ENCODE results near the gene DIP2C.

DIP2C gene

DNA sequence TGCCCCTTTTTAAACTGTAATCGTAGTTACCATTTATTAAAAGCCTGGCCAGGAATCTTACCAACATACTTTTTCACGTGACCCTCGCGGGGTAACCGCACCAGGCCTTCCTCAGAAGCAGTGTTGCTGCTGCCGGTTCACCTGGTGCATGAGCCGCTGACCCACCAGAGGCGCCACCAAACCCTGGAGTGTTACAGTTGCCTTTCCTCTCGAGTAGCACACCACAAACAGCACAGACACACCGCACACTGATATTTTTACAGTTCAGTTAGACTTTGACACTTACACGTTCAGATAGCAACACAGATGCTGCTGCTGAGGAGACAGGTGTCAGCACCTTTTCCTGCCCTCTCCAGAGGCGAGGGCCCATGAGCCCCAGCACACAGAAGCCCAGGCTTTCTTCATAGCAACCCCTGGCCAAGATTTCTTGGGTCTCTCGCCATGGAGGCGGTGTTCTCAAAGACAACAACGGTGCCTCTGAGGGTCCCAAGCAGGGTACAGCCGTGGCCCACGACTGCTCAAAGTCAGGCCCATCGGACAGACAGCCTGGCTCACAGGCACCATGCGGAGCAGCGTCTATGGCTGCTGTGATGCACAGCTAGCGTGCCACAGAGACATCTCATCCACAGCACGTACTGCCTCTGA, 123.1 kb downstream of the DIP2C start:
- no peak for DNase-seq

- no peak for DNase-seq
These were observed 123.8 kb downstream of the DIP2C start for GRCh38 chr10:565676-566075.

DNA sequence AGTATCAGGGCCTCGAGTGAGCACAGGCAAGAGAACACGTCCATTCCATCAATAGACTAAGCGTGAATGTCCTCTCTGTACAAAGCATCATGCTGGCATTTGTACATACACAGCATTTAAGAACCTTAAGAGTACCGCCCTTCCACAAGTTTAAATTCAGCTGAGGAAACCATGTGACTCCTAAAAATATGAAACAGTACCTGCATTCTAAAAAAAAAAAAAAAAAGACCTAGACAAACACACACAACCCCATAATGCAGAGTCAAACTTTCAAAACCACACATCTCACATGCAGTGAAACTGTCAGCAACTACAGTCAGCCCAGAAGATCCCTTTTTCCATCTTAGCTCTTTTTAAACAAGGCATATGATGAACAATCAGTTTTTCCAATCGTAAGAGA, 124.3 kb downstream of the DIP2C start:
- DNase-seq = no peak

GRCh38 chr10:563827-564226, 125.6 kb downstream of the DIP2C start:
- DNase-seq = no peak

DNA sequence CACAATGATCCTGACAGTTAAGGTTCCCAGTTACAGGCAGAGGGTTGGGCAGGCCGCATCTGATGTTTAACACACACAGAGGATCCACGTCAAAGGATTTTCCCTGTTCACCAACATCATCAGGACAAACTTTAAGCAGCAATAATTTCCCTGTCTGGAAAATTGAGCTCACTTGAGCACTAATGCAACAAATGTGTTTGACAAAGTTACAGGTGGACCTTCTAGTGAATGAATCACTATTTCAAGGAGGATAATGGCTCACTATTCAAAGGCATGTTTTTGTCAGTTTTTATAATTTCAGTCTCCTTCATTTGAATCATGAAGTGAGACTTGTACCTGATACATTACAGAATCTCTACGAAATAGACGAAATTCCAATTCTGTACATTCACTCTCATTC, 127.3 kb downstream of the DIP2C start:
- no peak for DNase-seq

DNA sequence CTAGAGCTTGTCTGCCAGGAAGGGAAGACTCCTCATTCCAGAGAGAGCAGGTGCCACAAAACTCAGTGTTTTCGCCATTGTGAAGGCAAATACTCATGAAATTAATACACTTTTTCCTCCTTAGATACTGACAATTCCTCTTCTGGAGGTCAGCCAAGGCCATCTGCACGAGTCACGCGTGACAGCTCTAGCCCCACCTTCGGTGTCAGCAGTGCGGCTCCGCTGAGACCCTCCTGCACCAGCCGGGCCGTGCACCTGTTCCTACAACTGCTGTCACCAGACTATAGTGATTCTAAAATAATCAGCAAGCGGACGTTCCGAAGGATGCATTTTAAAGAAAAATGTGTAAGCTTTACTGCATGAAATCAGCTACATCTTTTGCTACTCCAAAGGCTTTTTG, 127.7 kb downstream of the DIP2C start:
- DNase-seq = no peak

DNA sequence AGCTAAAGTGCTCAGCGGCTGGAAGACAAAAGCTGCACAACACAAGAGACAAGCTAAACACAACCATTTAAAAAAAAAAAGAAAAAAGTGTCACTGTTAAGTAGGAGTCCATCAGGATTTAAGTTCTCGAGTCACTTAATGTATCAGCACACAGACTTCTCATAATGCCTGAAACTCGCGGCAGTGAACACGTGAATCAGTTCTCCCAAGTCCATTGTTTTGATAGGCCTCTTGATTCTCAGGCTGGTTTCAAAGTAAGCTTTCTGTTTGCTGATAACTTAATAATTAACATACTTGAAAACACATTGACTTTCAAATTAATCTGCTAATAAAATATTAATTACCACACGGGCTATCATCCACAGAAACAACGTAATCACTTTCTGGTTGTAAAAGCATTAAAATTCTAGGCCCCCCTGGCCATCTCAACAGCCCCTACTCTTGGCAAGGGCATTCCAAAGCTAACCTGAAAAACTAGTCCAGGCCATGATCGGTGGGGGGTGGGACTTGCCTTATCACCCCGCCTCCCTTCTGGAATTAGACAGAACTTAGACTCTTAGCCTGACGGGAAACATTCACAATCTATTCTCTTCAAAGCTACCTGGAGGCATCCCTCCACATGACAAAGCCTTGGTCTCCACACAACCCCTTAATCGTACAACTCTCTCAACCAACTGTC, 129.0 kb downstream of the DIP2C start:
- DNase-seq = no peak

GRCh38 chr10:559767-560047, 129.8 kb downstream of the DIP2C start:
- no peak for DNase-seq

DNA sequence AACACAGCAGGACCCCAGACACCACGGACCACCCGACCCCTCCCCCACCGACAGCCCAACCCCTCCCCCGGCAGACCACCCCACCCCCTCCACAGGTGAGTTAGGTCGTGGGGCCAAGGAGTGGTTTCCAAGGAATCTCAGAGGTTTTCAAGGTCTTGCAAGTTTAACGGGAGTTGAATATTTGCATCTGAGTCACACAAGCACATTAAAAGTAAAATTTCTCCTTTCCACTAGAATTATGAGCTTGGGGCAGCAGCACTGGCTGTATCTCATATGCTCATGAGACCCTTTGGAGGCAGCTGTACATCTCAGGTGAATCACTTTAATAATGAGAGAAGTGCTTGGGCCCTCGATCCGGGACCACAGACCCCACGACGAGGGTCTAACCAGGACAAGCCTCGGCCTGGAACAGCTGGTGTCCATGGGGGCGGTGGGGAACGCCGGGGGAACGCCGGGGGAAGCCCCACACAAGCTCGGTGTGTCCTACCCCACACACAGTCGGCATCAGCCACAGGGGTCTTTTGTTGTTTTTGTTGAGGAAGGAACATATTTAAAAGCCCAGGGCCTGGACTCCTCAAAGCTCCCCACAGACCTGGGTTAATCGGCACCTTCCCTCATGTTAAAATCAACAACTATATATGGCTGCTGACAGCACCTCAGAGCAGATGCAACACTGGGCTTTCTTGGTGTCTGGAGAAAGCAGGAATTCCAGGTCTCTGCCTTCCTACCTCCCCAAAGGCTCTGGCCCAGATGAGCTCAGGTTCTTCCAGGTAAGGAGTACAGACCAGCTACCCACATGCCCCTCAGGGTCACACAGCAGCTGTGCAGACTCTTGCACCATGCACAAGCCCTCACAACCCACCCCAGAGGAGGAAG, 130.3 kb downstream of the DIP2C start:
- DNase-seq = no peak

DNA sequence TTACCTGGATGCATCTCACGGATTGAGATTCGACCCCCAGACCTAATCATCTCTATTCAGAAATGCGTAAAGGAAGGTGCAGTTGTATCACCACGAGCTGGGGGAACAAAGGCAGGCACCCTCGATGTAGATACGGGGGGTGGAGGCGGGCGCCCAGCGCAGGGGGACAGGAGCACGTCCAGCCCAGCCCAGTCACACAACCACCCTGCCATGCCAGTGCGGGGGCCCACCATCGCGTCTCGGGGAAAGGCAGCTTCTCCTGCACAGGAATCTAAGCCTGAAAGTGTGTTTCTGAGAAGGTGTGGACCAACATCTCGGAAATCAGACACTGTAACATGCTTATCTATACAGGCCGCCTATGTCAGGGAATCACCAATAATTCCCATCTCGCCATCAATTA, 131.1 kb downstream of the DIP2C start:
- no peak for DNase-seq

- no peak for DNase-seq
These were observed 131.6 kb downstream of the DIP2C start for GRCh38 chr10:557792-558328.

GRCh38 chr10:556971-557637, 132.4 kb downstream of the DIP2C start:
- DNase-seq = no peak

DNA sequence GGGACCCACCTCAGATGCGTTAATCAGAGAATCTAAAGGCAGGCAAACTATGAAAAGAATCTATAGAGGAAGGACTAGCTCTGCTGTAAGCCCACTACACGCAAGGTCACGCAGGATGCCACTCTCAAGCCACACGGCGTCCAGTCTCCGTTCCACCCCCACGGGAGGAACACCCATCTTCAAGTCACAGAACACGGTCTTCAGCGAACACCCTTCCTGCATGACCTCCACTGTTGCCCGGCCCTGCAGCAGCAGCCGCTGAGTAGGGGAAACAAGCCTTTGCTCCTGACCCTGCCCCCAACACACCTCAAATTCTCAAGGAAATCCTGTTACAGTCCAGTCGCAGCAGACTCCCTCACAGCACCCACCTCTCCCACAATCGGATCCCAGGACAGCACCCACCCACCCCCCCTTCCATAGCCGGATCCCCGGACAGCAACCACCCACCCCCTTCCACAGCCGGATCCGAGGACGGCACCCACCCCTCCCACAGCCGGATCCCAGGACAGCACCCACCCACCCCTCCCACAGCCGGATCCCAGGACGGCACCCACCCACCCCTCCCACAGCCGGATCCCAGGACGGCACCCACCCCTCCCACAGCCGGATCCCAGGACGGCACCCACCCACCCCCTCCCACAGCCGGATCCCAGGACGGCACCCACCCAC, 133.7 kb downstream of the DIP2C start:
- DNase-seq = no peak

DNA sequence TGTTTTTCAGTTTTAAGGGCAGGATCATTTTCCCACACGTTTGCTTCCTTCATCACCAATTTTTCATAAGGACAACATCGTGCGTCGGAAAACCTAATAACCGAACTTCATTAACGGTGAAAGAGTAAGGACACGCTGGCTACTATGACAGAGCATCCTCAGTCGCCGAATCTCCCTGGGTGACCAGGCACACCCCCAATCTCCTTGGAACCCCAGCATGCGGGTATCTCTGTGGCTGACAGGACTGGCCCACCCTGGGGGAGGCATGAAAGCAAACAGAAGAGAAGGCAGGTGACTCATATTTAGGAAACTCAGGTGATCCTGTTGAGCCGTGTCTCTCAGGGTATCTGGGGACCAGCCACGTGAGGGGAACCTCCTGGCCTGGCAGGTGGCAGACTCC, 134.2 kb downstream of the DIP2C start:
- DNase-seq = no peak

- no peak for DNase-seq
These were observed 135.2 kb downstream of the DIP2C start for GRCh38 chr10:554182-554848.

GRCh38 chr10:553233-553632, 136.2 kb downstream of the DIP2C start:
- DNase-seq = no peak

DNA sequence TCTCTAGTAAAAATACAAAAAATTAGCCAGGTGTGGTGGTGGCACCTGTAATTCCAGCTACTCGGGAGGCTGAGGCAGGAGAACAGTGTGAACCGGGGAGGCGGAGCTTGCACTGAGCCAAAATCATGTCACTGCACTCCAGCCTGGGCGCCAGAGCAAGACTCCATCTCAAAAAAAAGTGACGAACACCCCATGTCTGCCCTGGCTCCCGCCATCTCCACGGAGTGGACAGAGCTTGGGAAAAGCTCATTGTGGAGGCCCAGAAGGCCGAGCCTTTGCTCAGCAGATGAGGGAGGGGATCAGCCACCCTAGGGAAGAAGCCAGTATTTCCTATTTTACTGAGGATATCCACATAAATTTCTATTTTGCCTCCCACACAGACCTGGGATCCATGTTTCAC, 136.8 kb downstream of the DIP2C start:
- no peak for DNase-seq

- no peak for DNase-seq
These were observed 137.9 kb downstream of the DIP2C start for GRCh38 chr10:551373-552252.

DNA sequence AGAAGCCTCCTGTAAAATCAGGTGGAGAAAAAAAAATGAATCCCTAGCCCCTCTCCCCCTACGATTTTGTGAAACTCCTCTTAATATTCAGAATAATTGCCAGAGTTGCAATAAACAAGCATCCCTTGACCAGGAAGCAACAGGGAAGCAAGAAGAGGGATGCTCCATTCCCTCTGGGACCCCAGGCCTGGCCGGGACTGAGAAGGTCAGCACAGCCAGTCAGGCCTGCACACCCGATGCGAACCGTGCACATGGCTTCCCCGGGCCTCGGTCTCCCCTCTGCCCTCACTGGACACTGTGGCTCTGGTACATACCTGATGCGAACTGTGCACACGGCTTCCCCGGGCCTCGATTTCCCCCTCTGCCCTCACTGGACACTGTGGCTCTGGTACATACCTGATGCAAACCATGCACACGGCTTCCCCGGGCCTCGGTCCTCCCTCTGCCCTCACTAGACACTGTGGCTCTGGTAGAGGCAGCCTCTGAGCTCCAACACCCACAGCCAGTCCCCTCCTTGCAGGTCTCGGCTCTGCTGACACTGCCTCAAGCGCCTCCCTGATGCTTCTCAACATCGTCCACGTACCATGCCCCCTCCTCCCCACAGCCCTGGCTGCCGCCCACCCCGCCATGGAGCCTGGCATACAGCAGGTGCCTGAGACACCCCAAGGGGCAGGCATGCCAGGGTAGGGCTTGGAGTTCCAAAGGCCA, 138.6 kb downstream of the DIP2C start:
- no peak for DNase-seq

DNA sequence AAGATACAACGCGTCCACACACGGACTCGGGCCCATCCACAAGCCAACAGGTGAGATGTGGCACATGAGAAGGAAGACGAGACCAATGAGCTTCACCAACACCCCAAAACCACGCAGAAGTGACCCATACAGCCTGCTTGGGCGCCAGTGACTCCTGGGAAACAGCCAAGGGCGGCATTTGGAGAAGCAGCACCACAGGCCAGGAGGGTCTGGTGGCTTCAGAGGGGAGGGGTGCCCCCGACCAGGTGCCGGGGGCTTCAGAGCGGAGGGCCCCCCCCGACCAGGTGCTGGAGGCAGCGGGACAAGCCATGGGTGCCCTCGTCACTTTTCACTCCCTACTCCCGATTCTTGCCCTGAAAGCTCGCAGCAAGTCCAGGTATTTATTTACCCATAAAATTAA, 140.1 kb downstream of the DIP2C start:
- no peak for DNase-seq

All from NCI-H774 (cell line).